HG02981 (cell line): ENCODE results near the gene OR1B1.
"Not testable (repeated sequence)": the region's sequence is repeated elsewhere in the genome, so short reads cannot be mapped to it uniquely, and the experiment has no call there.

Experiments used
- ATAC-seq: cut with Tn5 transposase; IDR thresholded peaks from one replicate; pipeline ENCODE4 v1.9.1; 2021; ENCODE audit warnings: mild to moderate bottlenecking, moderate library complexity; ENCODE audit not compliant: unreplicated experiment

Gene OR1B1

DNA sequence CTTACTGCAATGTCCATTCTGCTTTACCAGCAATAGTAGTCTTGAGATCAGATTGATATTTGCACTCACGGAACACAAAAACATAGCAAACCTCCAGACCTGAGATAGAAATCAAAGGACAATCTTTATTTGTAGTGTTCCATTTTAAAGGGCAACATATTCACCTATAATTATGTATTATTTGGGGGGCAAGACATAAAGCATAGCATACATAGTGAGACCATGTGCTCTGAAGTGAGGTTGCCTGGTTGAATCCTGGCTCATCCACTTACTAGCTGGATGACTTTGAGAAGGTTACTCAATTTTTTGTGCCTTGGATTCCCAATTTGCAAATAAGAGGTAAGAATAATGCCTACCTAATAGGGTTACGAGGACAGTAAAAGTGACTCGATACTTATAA lies at the start of gene OR1B1:
TSS of gene OR1B1 (minus strand) at position 101 of the 400 bp plus-strand sequence.
- no peak for ATAC-seq

DNA sequence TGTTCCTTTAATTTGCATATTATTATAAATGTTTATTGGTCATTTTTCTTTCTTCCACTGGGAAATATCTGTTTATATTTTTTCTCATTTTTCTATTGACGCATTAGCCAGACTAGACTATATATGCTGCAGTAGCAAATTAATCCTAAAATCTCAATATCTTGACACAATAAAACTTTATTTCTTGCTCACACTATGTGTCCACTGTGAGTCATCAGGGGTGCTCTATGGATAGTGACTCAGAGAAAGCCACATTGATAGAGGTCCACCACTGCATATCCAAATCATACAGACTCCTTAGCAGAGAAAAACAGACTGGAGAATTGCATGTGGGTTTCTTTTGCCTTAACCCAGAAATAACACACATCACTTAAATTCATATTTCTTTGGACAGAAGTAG lies 38.3 kb upstream of the OR1B1 start:
- ATAC-seq, result no peak

DNA sequence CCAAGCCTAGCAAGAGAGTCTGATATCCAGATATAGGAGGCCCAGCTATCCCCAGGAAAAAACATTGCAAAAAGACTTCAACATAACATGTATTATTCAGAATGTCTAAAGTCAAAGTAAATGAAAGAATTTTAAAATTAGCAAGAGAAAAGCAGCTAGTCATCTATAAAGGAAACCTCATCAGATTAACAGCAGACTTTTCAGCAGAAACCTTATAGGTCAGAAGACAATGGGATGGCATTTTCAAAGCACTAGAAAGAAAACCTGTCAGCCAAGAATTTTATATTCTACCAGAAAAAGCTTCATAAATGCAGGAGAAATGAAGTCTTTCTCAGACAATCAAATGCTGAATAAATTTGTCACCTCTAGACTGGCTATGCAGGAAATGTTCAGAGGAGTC lies 27.4 kb upstream of the OR1B1 start:
- ATAC-seq, result no peak

DNA sequence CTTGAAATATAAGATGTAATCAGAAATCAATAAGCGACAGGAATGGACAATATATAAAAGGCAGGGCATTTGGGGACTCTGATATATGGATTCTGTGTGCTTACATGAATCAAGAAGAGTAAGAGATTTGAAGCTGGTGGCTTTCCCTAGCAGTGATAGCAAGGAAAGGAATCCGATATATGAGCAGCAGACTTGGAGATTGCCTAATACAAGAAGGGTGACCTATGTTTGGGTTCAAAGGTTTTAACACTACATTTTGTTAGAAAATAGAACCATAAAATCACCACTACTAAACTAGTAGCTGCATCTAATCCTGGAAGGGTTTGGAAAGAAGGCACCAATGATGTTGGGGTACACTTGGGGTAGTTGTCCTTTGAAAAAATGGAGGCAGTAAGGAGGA lies 15.1 kb upstream of the OR1B1 start:
- no peak for ATAC-seq

DNA sequence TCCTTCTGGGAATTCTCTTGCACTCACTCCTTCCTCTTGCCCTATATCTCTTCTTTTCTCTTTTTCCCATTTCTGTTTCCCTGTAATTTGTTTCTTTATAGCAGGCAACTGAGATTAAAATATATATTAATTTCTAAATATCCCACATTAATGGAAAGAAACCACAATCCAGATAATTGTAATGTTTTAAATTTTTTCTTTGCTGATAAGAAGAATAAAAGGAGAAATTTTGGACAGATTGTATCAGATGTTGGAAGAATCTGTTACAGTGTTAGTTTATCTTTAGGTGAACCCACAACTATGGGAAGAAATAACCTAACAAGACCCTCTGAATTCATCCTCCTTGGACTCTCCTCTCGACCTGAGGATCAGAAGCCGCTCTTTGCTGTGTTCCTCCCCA lies 4.0 kb upstream of the OR1B1 start, which contains the start of gene OR1L1:
TSS of gene OR1L1 (plus strand) at position 301 of the 400 bp plus-strand sequence. CDS start at position 301, 0 bp downstream.
- ATAC-seq, result no peak

DNA sequence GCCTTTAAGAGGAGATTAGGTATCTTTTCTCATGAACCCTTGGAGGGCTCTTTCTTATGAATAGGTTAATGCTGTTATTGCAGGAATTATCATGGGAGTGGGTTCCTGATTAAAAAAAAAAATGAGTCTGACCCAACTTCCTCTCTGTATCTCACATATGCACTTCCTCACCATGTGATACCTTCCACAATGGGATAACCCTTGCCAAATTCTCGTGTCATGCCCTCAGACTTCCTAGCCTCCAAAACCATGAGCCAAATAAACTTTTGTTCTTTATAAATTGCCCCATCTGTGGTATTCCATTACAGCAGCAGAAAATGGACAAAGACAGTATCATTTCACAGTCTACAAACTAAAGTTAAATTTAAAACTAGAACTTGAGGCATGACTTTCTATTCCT lies 1.0 kb downstream of the OR1B1 start:
- ATAC-seq, result no peak

DNA sequence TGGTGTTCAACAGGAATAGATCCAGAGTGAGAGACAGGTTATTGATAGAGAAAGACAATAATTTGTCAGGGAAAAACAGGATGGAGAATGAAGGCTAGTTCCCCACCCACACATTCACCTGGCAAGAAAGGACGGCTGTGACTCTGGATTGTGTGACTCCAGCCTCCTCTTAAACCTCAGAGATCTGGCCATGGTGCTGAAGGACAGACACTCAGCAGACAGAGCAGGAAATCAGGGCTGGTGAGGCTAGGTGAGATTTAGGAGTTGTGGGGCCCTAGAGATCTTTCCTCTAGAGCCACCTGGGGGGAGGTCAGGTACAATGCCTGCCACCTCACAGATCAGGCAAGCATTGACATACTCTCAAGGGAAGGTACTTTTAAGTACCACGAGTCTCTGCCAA lies 15.2 kb downstream of the OR1B1 start:
- no peak for ATAC-seq

DNA sequence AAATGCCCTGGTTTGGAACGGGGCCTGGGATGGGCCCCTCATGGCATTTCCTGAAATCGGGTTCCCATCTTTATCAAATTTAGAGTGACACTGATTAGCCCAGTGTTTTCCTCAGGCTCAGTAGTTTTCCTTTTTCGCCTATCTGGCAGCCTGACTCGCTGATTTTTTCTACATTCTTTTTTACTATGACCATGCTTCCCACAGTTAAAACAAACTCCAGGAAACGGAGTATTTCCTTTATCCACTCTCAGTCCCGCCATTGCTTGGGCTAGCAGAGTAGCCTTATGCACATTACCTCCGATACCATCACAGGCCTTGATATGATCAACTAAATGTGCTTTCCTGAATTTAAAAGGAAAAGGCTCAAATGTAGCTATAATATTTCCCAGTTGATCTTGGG lies 37.4 kb downstream of the OR1B1 start:
- no peak for ATAC-seq

DNA sequence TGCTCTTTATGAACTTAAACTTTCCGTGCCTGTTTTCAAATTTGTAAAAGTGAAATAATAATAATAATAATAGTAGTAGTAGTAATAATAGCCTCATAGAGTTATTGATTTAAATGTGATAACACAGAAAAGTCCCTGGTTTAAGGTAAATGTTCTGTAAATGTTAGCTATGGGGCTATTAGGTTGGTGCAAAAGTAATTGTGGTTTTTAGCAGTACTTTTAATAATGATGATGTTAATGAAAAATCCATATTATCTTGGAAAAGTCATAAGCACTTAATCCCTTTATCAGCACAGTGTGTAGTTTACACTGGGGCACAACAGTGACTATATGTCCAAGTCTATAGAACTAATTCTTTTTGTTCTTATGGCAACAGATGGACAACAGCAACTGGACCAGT lies 43.1 kb downstream of the OR1B1 start, which contains the start of gene OR1Q1:
TSS of gene OR1Q1 (plus strand) at position 377 of the 400 bp plus-strand sequence. CDS start at position 377, 0 bp downstream.
- no peak for ATAC-seq

DNA sequence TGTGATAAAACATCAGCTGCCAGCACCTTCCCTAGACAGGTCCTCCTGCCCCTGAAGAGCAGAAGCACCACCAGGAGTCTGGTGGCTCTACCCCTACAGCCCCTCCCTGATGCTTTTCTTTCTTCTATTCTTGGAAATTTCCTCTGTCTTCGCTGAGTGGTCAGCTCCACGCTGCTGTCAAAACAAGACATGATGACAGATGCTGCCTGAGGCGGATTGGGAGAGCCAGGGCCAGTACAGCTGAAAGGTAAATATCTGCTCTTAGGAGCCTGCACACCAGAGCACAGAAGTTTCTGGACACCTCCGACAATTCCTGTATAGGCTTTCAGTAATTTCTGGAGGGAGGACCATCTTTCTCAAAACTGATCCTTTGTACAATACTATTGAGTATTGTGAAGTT lies 47.6 kb downstream of the OR1B1 start:
- ATAC-seq, result no peak

DNA sequence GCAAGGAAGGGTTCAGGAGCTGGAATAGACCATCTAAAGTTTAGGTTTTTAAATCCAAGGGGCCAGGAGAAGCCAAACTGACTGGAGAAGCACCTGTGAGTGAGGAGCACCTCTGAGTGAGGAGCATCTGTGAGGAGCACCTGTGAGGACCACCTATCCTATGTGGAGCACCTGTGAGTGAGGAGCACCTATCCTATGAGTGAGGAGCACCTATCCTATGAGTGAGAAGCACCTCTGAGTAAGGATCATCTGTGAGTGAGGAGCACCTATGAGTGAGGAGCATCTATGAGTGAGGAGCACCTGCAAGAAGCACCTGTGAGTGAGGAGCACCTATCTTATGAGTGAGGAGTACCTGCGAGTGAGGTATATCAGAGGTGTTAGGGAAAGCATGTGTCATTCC lies 50.8 kb downstream of the OR1B1 start:
- ATAC-seq, result no peak

DNA sequence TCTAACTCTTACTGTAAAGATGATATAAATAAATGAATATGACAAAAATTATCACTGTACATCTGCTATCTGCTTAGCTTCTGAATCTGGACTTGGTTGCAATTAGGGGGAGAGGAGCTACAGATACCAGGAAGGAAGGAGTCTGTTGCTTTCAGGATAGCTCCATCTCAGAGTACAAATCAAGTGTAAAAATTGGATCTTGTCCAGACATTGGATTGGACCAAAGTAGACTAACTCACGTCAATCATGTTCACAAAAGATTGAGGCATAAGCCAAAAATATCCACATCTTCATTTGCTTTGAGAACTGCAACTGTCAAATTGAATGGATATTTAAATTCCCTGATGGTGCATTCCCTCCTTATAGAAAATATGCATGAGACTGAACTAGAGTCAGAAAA lies 51.7 kb downstream of the OR1B1 start:
- no peak for ATAC-seq

DNA sequence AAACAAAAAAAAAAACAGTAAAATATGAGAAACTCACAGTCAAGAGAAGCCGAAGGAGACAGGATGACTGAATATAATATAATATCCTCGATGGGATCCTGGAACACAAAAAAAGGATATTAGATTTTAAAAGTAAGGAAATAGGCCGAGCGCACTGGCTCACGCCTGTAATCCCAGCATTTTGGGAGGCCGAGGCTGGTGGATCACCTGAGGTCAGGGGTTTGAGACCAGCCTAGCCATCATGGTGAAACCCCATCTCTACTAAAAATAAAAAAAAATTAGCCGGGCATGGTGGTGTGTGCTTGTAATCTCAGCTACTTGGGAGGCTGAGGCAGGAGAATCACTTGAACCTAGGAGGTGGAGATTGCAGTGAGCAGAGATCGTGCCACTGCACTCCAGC lies 74.1 kb downstream of the OR1B1 start, which contains the start of gene OR1L8:
TSS of gene OR1L8 (minus strand) at position 101 of the 400 bp plus-strand sequence. CDS start 14,907 bp downstream, outside the sequence.
- not testable (repeated sequence) for ATAC-seq

DNA sequence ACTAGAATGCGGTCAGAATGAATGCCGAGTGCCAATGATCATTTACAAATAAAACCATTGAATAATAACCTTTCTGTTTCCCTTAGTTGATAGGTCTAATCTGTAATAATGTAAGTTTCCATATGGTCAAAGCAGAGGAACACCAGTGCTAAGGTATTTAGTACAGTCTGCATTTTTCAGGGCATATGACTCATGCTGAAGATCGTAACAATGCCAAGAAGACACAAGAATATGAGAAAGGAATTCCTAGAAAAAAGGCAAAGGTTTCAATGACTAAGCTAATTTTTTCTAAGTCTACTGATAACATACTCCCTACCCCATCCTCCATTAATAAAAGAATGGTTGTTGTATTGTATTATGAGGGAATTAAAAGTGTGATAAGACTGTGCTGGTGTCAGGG lies 77.1 kb downstream of the OR1B1 start:
- no peak for ATAC-seq

DNA sequence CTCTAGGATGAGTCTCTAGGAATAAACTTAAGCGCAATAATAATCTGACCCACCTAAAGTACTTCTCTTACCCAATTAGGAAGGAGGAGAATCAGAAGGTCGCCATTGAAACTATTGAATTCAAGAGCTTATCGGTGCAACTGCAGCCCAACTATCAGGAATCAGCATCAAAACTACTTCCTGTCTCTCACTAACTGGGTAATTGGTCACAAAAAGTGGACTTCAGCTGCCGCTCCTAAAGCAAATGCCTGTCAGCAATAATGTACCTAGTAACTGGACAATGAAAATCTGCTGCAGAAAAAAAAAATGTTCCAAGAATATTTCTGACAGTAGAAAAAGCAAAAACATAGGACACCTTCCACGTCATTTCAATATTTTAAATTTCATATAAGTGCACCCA lies 77.6 kb downstream of the OR1B1 start:
- ATAC-seq, result no peak
